AG04450 (cell line): ENCODE results near the gene WDR11. TPM values are rescaled to one million over a fixed set of nuclear protein-coding genes. Genes with fewer than 3 reads are reported as not detected.

Source experiments
- CTCF ChIA-PET: fragments of 300-600, 350-600 bp; formaldehyde crosslinking; extraction: SDS; loops from one replicate; lab custom pipeline; 2022; ENCODE audit warnings: antibody characterized with exemption, inconsistent platforms; lab: Charles Lee
- POLR2A ChIA-PET: fragments of 350-600 bp; formaldehyde crosslinking; extraction: SDS; loops from one replicate; lab custom pipeline; 2021; ENCODE audit warnings: antibody characterized with exemption, inconsistent platforms; lab: Yijun Ruan, JAX
- DNase-seq: peaks from one replicate; pipeline ENCODE4 v3.0.0-alpha.2; 2011; ENCODE audit warnings: low read depth, low spot score
- H3K27ac ChIP-seq: one replicate; pipeline ENCODE4 v1.5.1; 2012; ENCODE audit warnings: low read depth, low read length, control low read depth
- H3K27me3 ChIP-seq: one replicate; pipeline ENCODE4 v1.6.0; 2012; ENCODE audit warnings: low read length; ENCODE audit not compliant: control insufficient read depth, insufficient read depth
- H3K4me3 ChIP-seq: 2 replicates; pipeline ENCODE4 v1.5.1; 2011; ENCODE audit warnings: mild to moderate bottlenecking, low read depth, low read length, control low read depth
- H3K9me3 ChIP-seq: 2 replicates; pipeline ENCODE4 v1.5.1; 2012; ENCODE audit warnings: low read length; ENCODE audit not compliant: control insufficient read depth, insufficient read depth
- CTCF ChIP-seq: IDR thresholded peaks from 2 replicates; pipeline ENCODE4 v1.5.1; 2011; ENCODE audit warnings: low read depth, low read length, control low read depth, inconsistent platforms
- polyA plus RNA-seq: library from polyadenylated mRNA; depleted of rRNA; stranded (reverse); fragments of >200 nt; gene quantifications from 2 replicates; pipeline ENCODE4 v1.2.3, GENCODE V29; 2011

The WDR11 gene
- polyA plus RNA-seq, 1 experiment = 86.3 TPM

DNA sequence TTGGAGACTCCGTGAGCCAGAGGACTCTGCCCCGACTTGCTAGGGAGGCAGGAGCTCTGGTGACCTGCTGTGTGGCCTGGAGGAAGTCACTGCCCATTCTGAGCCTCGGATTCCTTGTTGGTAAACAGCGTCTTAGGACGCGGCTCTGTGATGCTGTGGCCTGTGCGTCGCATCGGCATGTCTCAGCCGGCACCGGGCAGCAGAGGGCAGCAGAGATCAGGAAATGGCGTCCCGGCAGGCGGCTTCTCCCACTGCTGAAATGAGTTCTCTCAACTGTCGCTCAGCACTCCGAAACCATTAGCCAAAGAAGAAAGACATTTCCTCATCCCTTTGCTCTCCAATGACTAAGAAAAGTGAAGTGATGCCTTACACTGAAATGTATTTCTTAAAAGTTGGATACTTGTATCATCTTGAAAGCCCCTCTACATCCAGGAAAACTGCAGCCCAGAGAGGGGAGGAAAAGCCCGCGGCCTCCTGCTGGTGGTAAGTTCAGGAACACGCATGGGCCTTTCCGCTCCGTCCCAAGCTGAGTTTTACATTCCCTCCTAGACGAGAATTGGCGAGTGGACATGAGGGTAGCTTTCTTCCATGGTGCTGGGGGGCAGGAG is 91.7 kb downstream of the WDR11 start:
- peak; percentile 76 for TF ChIP-seq CTCF
- POLR2A ChIA-PET = no interaction called here
- Histone ChIP-seq H3K9me3 (no peaks in the 10 kb centered on the region), H3K27ac (no peak overlapping the region), H3K27me3 (no peaks in the 10 kb centered on the region), H3K4me3 (peak overlapping the region; percentile 25)
- CTCF ChIA-PET = interaction anchor here (0.6 to 2.3 kb wide), 24 partner anchors 9 to 1108 kb away, joined by 3 to 23 read pairs (median 4); no protein-coding TSS in a partner anchor
- DNase-seq = peak; percentile 34

GRCh38 chr10:120943542-120943941 is 92.4 kb downstream of the WDR11 start:
- no peak for TF ChIP-seq CTCF
- Histone ChIP-seq H3K27ac (no peak overlapping the region), H3K9me3 (no peaks in the 10 kb centered on the region), H3K27me3 (no peaks in the 10 kb centered on the region), H3K4me3 (no peak overlapping the region)
- ChIA-PET CTCF (interaction anchor here (0.6 to 2.1 kb wide), 19 partner anchors 9 to 1108 kb away, joined by 3 to 23 read pairs (median 5); no protein-coding TSS in a partner anchor), POLR2A (no interaction called here)
- DNase-seq = no peak

- no peak overlapping the region for H3K4me3 ChIP-seq
- TF ChIP-seq CTCF = no peak
- ChIA-PET POLR2A (no interaction called here), CTCF (interaction anchor here (0.6 to 3.8 kb wide), 4 partner anchors 788 to 956 kb away, joined by 3 to 12 read pairs (median 7); no protein-coding TSS in a partner anchor)
- H3K27ac ChIP-seq = no peak overlapping the region
- DNase-seq = no peak
- peaks cover 7% of the 10 kb centered on the region for H3K27me3 ChIP-seq
- no peaks in the 10 kb centered on the region; the same call in 1 of the 2 replicates for H3K9me3 ChIP-seq
Measured at GRCh38 chr10:120944586-120945125, 93.5 kb downstream of the WDR11 start.

DNA sequence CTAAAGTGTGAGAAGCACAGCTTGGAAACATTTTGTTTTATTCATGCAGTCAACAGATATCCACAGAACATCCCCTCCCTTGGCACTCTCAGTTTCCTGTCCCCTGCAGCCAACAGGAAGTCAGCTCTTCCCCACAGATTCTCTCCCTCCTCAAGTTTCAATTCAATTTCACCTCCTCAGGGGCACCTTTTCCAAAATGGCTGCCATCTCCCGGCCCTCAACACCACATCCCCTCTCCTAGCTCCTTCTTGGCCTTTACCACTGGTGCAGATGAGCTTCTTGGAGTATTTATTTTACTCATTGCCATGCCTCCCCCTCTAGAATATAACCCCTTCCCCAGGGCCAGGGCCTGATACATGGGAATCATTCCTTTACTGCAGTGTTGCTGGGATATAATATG is 94.0 kb downstream of the WDR11 start:
- ChIA-PET POLR2A (no interaction called here), CTCF (interaction anchor here (0.6 to 3.8 kb wide), 4 partner anchors 787 to 956 kb away, joined by 3 to 12 read pairs (median 7); no protein-coding TSS in a partner anchor)
- H3K27me3 ChIP-seq = peaks cover 12% of the 10 kb centered on the region

More for the DNA sequence above, 94.0 kb downstream of the WDR11 start:
- no peak for DNase-seq
- H3K4me3 ChIP-seq = no peak overlapping the region
- TF ChIP-seq CTCF = no peak
- H3K27ac ChIP-seq = no peak overlapping the region
- H3K9me3 ChIP-seq = no peaks in the 10 kb centered on the region; the same call in 1 of the 2 replicates
